Measurements from ENCODE around the gene NDST1.

NDST1 gene

DNA sequence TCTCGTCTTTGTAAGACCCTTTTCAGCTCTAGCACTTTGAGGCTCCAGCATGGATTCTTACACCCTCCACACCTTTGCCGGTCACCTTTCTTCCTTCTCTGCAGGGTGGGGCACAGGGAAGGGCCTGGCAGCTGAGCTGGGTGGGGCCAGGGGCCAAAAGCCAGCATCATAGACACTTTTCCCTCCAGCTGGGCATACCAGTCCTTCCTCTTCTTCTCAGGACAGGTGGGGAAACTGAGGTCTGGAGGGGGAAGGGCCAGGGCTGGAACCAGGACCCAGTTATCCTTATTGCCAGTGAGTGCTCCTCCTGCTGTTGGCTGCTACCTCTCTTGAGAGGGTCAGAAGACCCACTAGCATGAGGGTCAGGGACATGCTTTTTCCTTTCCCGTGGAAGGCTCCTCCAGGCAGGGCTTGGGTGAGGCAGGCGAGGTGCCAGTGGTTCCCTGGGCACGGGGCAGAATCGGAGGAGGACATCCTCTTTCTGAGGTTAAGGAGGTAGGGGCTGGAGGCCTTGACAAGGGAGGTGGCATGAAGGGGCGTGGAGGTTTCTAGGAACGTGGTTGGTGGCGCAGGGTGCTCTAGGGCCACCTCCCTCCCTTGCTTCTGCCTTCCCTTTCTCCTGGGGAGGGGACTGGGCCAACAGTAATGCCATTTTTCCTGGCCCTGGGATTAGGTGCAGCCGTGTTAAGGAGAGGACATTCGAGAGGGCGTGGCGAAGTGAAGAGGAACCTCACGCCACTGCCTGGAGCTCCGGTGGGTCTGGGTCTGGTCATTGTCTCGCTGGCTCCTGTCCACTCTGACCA lies at the start of gene NDST1:
Gene NDST1 (plus strand): TSS at position 658 of the 803 bp plus-strand sequence. CDS start 13,124 bp downstream, outside the sequence.
- Histone ChIP-seq H3K9me3 (ENCODE audit: insufficient read depth, low read length, severe bottlenecking) (no peaks in the 10 kb centered on the region), H3K27me3 (ENCODE audit: insufficient read depth, low read length, poor library complexity) (no peaks in the 10 kb centered on the region), H3K79me2 (ENCODE audit: insufficient read depth, low read length) (no peaks in the 10 kb centered on the region), H3K4me1 (ENCODE audit: insufficient read depth, low read length) (peaks cover 10% of the 10 kb centered on the region; the same call in 1 of the 2 replicates), H3K4me2 (ENCODE audit: insufficient read depth, low read length) (no peak within 1 kb of the TSS), H3K27ac (ENCODE audit: low read length) (no peak within 1 kb of the TSS), H4K20me1 (ENCODE audit: insufficient read depth, low read length) (no peaks in the 10 kb centered on the region), H3K36me3 (ENCODE audit: insufficient read depth, low read length) (no peaks in the 10 kb centered on the region), H3K4me3 (ENCODE audit: low read depth in 1 of 2, low read length in 2 of 2) (no peak within 1 kb of the TSS), H2AFZ (ENCODE audit: low read depth, low read length) (no peak within 1 kb of the TSS), H3K9ac (ENCODE audit: low read depth, low read length) (no peak within 1 kb of the TSS)
- no peak for DNase-seq
- no peak for ATAC-seq (ENCODE audit: insufficient read depth, low read depth)
- TF ChIP-seq, protein P1, sequence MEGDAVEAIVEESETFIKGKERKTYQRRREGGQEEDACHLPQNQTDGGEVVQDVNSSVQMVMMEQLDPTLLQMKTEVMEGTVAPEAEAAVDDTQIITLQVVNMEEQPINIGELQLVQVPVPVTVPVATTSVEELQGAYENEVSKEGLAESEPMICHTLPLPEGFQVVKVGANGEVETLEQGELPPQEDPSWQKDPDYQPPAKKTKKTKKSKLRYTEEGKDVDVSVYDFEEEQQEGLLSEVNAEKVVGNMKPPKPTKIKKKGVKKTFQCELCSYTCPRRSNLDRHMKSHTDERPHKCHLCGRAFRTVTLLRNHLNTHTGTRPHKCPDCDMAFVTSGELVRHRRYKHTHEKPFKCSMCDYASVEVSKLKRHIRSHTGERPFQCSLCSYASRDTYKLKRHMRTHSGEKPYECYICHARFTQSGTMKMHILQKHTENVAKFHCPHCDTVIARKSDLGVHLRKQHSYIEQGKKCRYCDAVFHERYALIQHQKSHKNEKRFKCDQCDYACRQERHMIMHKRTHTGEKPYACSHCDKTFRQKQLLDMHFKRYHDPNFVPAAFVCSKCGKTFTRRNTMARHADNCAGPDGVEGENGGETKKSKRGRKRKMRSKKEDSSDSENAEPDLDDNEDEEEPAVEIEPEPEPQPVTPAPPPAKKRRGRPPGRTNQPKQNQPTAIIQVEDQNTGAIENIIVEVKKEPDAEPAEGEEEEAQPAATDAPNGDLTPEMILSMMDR (IDR thresholded peaks at IDR 0.05; ENCODE audit: borderline replicate concordance, extremely low read depth, low read length, poor library complexity, severe bottlenecking), result no peak
- TF ChIP-seq EZH2 (IDR thresholded peaks at IDR 0.05; ENCODE audit: borderline replicate concordance, low read depth, low read length, severe bottlenecking), result no peak

DNA sequence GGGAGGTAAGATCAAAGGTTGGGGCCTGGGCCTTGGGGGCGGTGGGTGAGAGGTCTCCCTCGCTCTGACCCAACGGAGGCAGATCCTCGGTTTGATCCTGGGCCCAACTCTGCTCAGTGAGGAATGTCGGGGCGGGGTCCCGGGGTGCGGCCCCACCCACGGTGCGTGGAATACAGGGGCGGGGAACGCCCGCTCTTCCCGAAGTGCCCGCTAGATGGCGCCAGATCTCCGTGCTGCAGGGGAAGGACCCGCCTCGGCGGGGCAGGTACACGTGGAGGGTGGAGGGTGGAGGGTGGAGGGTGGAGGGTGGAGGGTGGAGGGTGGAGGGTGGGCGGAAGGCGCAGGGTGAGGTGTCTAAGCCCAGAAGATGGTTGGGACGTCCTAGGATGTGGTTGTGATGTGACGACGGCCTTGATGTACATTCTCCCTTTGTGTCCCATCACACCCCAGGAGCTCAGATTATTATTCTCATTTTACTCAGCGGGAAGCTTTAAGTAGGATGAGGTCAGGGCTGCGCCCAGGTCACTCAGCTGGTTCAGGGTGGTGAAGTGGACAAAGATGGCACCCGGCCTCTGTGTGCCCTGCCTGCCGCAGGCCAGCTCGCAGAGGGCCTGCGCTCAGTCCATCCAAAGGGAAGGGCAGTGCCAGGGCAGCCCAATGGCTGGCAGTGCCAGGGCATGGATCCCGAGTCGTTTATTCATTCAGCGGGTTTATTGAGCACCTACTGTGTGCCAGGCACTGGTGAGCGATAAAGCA lies 49.0 kb upstream of the NDST1 start:
- no peak overlapping the region for H3K9ac ChIP-seq (ENCODE audit: low read depth, low read length)

GRCh38 chr5:150460781-150461180 lies 47.1 kb upstream of the NDST1 start:
- Histone ChIP-seq H3K27ac (ENCODE audit: low read length) (no peak overlapping the region), H3K4me2 (ENCODE audit: insufficient read depth, low read length) (no peak overlapping the region), H3K27me3 (ENCODE audit: insufficient read depth, low read length, poor library complexity) (no peaks in the 10 kb centered on the region), H4K20me1 (ENCODE audit: insufficient read depth, low read length) (no peaks in the 10 kb centered on the region), H3K9ac (ENCODE audit: low read depth, low read length) (no peak overlapping the region), H3K79me2 (ENCODE audit: insufficient read depth, low read length) (no peaks in the 10 kb centered on the region), H2AFZ (ENCODE audit: low read depth, low read length) (no peak overlapping the region), H3K36me3 (ENCODE audit: insufficient read depth, low read length) (no peaks in the 10 kb centered on the region), H3K4me3 (ENCODE audit: low read depth in 1 of 2, low read length in 2 of 2) (no peak overlapping the region), H3K9me3 (ENCODE audit: insufficient read depth, low read length, severe bottlenecking) (no peaks in the 10 kb centered on the region), H3K4me1 (ENCODE audit: insufficient read depth, low read length) (peaks cover 17% of the 10 kb centered on the region)
- no peak for TF ChIP-seq EZH2 (IDR thresholded peaks at IDR 0.05; ENCODE audit: borderline replicate concordance, low read depth, low read length, severe bottlenecking)
- TF ChIP-seq, protein P1 (IDR thresholded peaks at IDR 0.05; ENCODE audit: borderline replicate concordance, extremely low read depth, low read length, poor library complexity, severe bottlenecking), result no peak
- no peak for ATAC-seq (ENCODE audit: insufficient read depth, low read depth)
- no peak for DNase-seq

More for the DNA sequence above, 49.0 kb upstream of the NDST1 start:
- TF ChIP-seq, protein P1 (IDR thresholded peaks at IDR 0.05; ENCODE audit: borderline replicate concordance, extremely low read depth, low read length, poor library complexity, severe bottlenecking), result peak; percentile 87
- no peak for TF ChIP-seq EZH2 (IDR thresholded peaks at IDR 0.05; ENCODE audit: borderline replicate concordance, low read depth, low read length, severe bottlenecking)
- Histone ChIP-seq H2AFZ (ENCODE audit: low read depth, low read length) (peak overlapping the region; percentile 65), H3K27ac (ENCODE audit: low read length) (no peak overlapping the region), H3K9me3 (ENCODE audit: insufficient read depth, low read length, severe bottlenecking) (no peaks in the 10 kb centered on the region), H3K4me1 (ENCODE audit: insufficient read depth, low read length) (peaks cover 17% of the 10 kb centered on the region), H3K36me3 (ENCODE audit: insufficient read depth, low read length) (no peaks in the 10 kb centered on the region), H3K4me2 (ENCODE audit: insufficient read depth, low read length) (peak overlapping the region; percentile 67), H3K4me3 (ENCODE audit: low read depth in 1 of 2, low read length in 2 of 2) (peak overlapping the region in 1 of 2 experiments; percentile 47; a peak in 2 of 4 replicates), H4K20me1 (ENCODE audit: insufficient read depth, low read length) (no peaks in the 10 kb centered on the region), H3K79me2 (ENCODE audit: insufficient read depth, low read length) (no peaks in the 10 kb centered on the region), H3K27me3 (ENCODE audit: insufficient read depth, low read length, poor library complexity) (no peaks in the 10 kb centered on the region)
- peak; percentile 82 for DNase-seq
- ATAC-seq (ENCODE audit: insufficient read depth, low read depth), result peak; percentile 98
